ENCODE results near the gene KDM4D. TPM values are rescaled to one million over a fixed set of nuclear protein-coding genes. Genes with fewer than 3 reads are reported as not detected.
A peak's percentile ranks its signal among the peaks of the same experiment; 100 is the strongest.
"Not testable (repeated sequence)": the region's sequence is repeated elsewhere in the genome, so short reads cannot be mapped to it uniquely, and the experiment has no call there.

The KDM4D gene
- total RNA-seq, 1 donor, result 0.72 TPM

- Histone ChIP-seq H3K4me3 (ENCODE audit: insufficient read depth, low read length) (peak overlapping the region; percentile 17), H3K4me1 (ENCODE audit: insufficient read depth, low read length) (peaks cover 46% of the 10 kb centered on the region), H3K27ac (ENCODE audit: low read depth, low read length) (peak overlapping the region; percentile 64), H3K4me2 (ENCODE audit: insufficient read depth, low read length) (no peak overlapping the region), H3K27me3 (ENCODE audit: insufficient read depth, low read length) (no peaks in the 10 kb centered on the region), H3K79me2 (ENCODE audit: insufficient read depth, low read length) (no peaks in the 10 kb centered on the region), H4K20me1 (ENCODE audit: insufficient read depth, low read length) (no peaks in the 10 kb centered on the region), H2AFZ (ENCODE audit: low read length) (peak overlapping the region; percentile 20), H3K36me3 (ENCODE audit: insufficient read depth, low read length) (no peaks in the 10 kb centered on the region), H3K9me3 (ENCODE audit: low read depth, low read length) (no peaks in the 10 kb centered on the region)
- no peak for TF ChIP-seq CTCF (IDR thresholded peaks at IDR 0.05; ENCODE audit: extremely low read depth, low read depth, low read length)
- DNase-seq (ENCODE audit: insufficient read length, low spot score, missing footprints), result no peak
Measured at GRCh38 chr11:94928117-94928990, 45.2 kb upstream of the KDM4D start.

GRCh38 chr11:94932072-94932471, 41.4 kb upstream of the KDM4D start:
- not testable (repeated sequence) for H3K4me3 ChIP-seq (ENCODE audit: insufficient read depth, low read length); H3K9me3 ChIP-seq (ENCODE audit: low read depth, low read length); H4K20me1 ChIP-seq (ENCODE audit: insufficient read depth, low read length); H3K4me2 ChIP-seq (ENCODE audit: insufficient read depth, low read length); H2AFZ ChIP-seq (ENCODE audit: low read length); DNase-seq (ENCODE audit: insufficient read length, low spot score, missing footprints); H3K79me2 ChIP-seq (ENCODE audit: insufficient read depth, low read length); H3K36me3 ChIP-seq (ENCODE audit: insufficient read depth, low read length); H3K27me3 ChIP-seq (ENCODE audit: insufficient read depth, low read length)
- Histone ChIP-seq H3K27ac (ENCODE audit: low read depth, low read length) (peak overlapping the region; percentile 88), H3K4me1 (ENCODE audit: insufficient read depth, low read length) (peaks cover 48% of the 10 kb centered on the region)

GRCh38 chr11:94932503-94932902, 41.0 kb upstream of the KDM4D start:
- no peak for TF ChIP-seq CTCF (IDR thresholded peaks at IDR 0.05; ENCODE audit: extremely low read depth, low read depth, low read length)
- no peak overlapping the region for H2AFZ ChIP-seq (ENCODE audit: low read length)
- no peaks in the 10 kb centered on the region for H4K20me1 ChIP-seq (ENCODE audit: insufficient read depth, low read length)
- peaks cover 44% of the 10 kb centered on the region for H3K4me1 ChIP-seq (ENCODE audit: insufficient read depth, low read length)
- no peak for DNase-seq (ENCODE audit: insufficient read length, low spot score, missing footprints)
- no peaks in the 10 kb centered on the region for H3K79me2 ChIP-seq (ENCODE audit: insufficient read depth, low read length)
- peak overlapping the region; percentile 88 for H3K27ac ChIP-seq (ENCODE audit: low read depth, low read length)
- H3K9me3 ChIP-seq (ENCODE audit: low read depth, low read length), result no peaks in the 10 kb centered on the region
- H3K4me3 ChIP-seq (ENCODE audit: insufficient read depth, low read length), result no peak overlapping the region
- no peaks in the 10 kb centered on the region for H3K27me3 ChIP-seq (ENCODE audit: insufficient read depth, low read length)
- H3K4me2 ChIP-seq (ENCODE audit: insufficient read depth, low read length), result no peak overlapping the region
- no peaks in the 10 kb centered on the region for H3K36me3 ChIP-seq (ENCODE audit: insufficient read depth, low read length)

GRCh38 chr11:94933223-94934130, 40.0 kb upstream of the KDM4D start:
- Histone ChIP-seq H3K9me3 (ENCODE audit: low read depth, low read length) (no peaks in the 10 kb centered on the region), H3K4me1 (ENCODE audit: insufficient read depth, low read length) (peaks cover 41% of the 10 kb centered on the region), H3K4me3 (ENCODE audit: insufficient read depth, low read length) (no peak overlapping the region), H3K79me2 (ENCODE audit: insufficient read depth, low read length) (no peaks in the 10 kb centered on the region), H3K4me2 (ENCODE audit: insufficient read depth, low read length) (peak overlapping the region; percentile 55), H3K27ac (ENCODE audit: low read depth, low read length) (peak overlapping the region; percentile 88), H4K20me1 (ENCODE audit: insufficient read depth, low read length) (no peaks in the 10 kb centered on the region), H3K36me3 (ENCODE audit: insufficient read depth, low read length) (no peaks in the 10 kb centered on the region), H2AFZ (ENCODE audit: low read length) (no peak overlapping the region), H3K27me3 (ENCODE audit: insufficient read depth, low read length) (no peaks in the 10 kb centered on the region)
- no peak for TF ChIP-seq CTCF (IDR thresholded peaks at IDR 0.05; ENCODE audit: extremely low read depth, low read depth, low read length)
- DNase-seq (ENCODE audit: insufficient read length, low spot score, missing footprints), result no peak

Data from osteoblast (primary cell).